H9 (cell line): Measurements from ENCODE around the gene C12orf56. TPM values are rescaled to one million over a fixed set of nuclear protein-coding genes. Genes with fewer than 3 reads are reported as not detected.

Experiments
- DNase-seq: peaks from one replicate; pipeline ENCODE4 v3.0.0-alpha.2; 2017
- H2AFZ ChIP-seq: one replicate; pipeline ENCODE4 v1.6.1; 2013; ENCODE audit warnings: mild to moderate bottlenecking, low read length, control low read depth, moderate library complexity
- H2AK5ac ChIP-seq: 2 replicates; pipeline ENCODE4 v1.6.1; 2013; ENCODE audit warnings: low read length, control low read depth, mixed read lengths; ENCODE audit not compliant: insufficient read length
- H2BK120ac ChIP-seq: one replicate; pipeline ENCODE4 v1.6.1; 2013; ENCODE audit warnings: low read depth, mild to moderate bottlenecking, low read length, control low read depth, inconsistent platforms; ENCODE audit not compliant: poor library complexity, severe bottlenecking
- H2BK12ac ChIP-seq: 2 replicates; pipeline ENCODE4 v1.6.1; 2013; ENCODE audit warnings: low read length, control low read depth, mixed read lengths, low read depth; ENCODE audit not compliant: insufficient read length
- H2BK15ac ChIP-seq: 2 replicates; pipeline ENCODE4 v1.6.1; 2013; ENCODE audit warnings: low read depth, low read length, control low read depth
- H2BK20ac ChIP-seq: one replicate; pipeline ENCODE4 v1.6.1; 2013; ENCODE audit warnings: low read depth, mild to moderate bottlenecking, low read length, control low read depth, inconsistent platforms; ENCODE audit not compliant: poor library complexity, severe bottlenecking
- H2BK5ac ChIP-seq: 2 replicates; pipeline ENCODE4 v1.6.1; 2013; ENCODE audit warnings: low read length, control low read depth, mixed read lengths; ENCODE audit not compliant: insufficient read length
- H3K14ac ChIP-seq: 2 replicates; pipeline ENCODE4 v1.6.1; 2013; ENCODE audit warnings: low read length, control low read depth; ENCODE audit not compliant: insufficient read depth
- H3K18ac ChIP-seq: 2 replicates; pipeline ENCODE4 v1.6.1; 2013; ENCODE audit warnings: low read depth, mild to moderate bottlenecking, mixed read lengths, low read length, control low read depth; ENCODE audit not compliant: insufficient read length
- H3K23ac ChIP-seq: 2 replicates; pipeline ENCODE4 v1.6.1; 2013; ENCODE audit warnings: low read length, control low read depth, mixed read lengths, low read depth; ENCODE audit not compliant: insufficient read length
- H3K23me2 ChIP-seq: 2 replicates; pipeline ENCODE4 v1.6.1; 2013; ENCODE audit warnings: low read depth, mild to moderate bottlenecking, mixed read lengths, low read length, control low read depth; ENCODE audit not compliant: insufficient read length, poor library complexity, severe bottlenecking
- H3K27ac ChIP-seq: 2 replicates; pipeline ENCODE4 v1.5.1; 2013; ENCODE audit warnings: low read length, control low read depth, mixed read lengths, low read depth; ENCODE audit not compliant: insufficient read length
- H3K27me3 ChIP-seq: 2 replicates; pipeline ENCODE4 v1.6.1; 2013; ENCODE audit warnings: low read length, control low read depth, inconsistent platforms; ENCODE audit not compliant: insufficient read depth
- H3K4ac ChIP-seq: 2 replicates; pipeline ENCODE4 v1.6.1; 2013; ENCODE audit warnings: low read depth, mild to moderate bottlenecking, control low read depth, inconsistent platforms, low read length, moderate library complexity
- H3K4me1 ChIP-seq: 2 replicates; pipeline ENCODE4 v1.6.1; 2013; ENCODE audit warnings: low read length, control low read depth, inconsistent platforms; ENCODE audit not compliant: insufficient read depth
- H3K4me2 ChIP-seq: 2 replicates; pipeline ENCODE4 v1.6.1; 2013; ENCODE audit warnings: low read length, control low read depth, mixed read lengths; ENCODE audit not compliant: insufficient read length, insufficient read depth
- H3K56ac ChIP-seq: 2 replicates; pipeline ENCODE4 v1.6.1; 2013; ENCODE audit warnings: low read depth, mild to moderate bottlenecking, mixed read lengths, low read length, control low read depth; ENCODE audit not compliant: insufficient read length
- H3K79me1 ChIP-seq: 2 replicates; pipeline ENCODE4 v1.6.1; 2013; ENCODE audit warnings: low read depth, mild to moderate bottlenecking, moderate library complexity, low read length, control low read depth, inconsistent platforms; ENCODE audit not compliant: insufficient read depth, poor library complexity, severe bottlenecking
- H3K79me2 ChIP-seq: 2 replicates; pipeline ENCODE4 v1.6.1; 2013; ENCODE audit warnings: low read length, control low read depth, inconsistent platforms; ENCODE audit not compliant: insufficient read depth
- H3K9ac ChIP-seq: 2 replicates; pipeline ENCODE4 v1.6.1; 2013; ENCODE audit warnings: low read length, control low read depth, mixed read lengths; ENCODE audit not compliant: insufficient read length; ENCODE audit errors: extremely low read depth
- H3K9me3 ChIP-seq: one replicate; pipeline ENCODE4 v1.6.1; 2013; ENCODE audit warnings: low read depth, low read length, inconsistent platforms; ENCODE audit not compliant: control insufficient read depth
- H3T11ph ChIP-seq: one replicate; pipeline ENCODE4 v1.6.1; 2013; ENCODE audit warnings: mild to moderate bottlenecking, low read length, control low read depth, inconsistent platforms
- H4K20me1 ChIP-seq: one replicate; pipeline ENCODE4 v1.6.1; 2013; ENCODE audit not compliant: control insufficient read depth, insufficient read length, insufficient read depth
- H4K5ac ChIP-seq: 2 replicates; pipeline ENCODE4 v1.6.1; 2013; ENCODE audit warnings: low read depth, mild to moderate bottlenecking, mixed read lengths, low read length, control low read depth; ENCODE audit not compliant: insufficient read length
- H4K8ac ChIP-seq: replicated peaks from 2 replicates; pipeline ENCODE4 v1.6.1; 2013; ENCODE audit warnings: low read length, control low read depth, mixed read lengths, low read depth; ENCODE audit not compliant: insufficient read length
- H4K91ac ChIP-seq: 2 replicates; pipeline ENCODE4 v1.6.1; 2013; ENCODE audit warnings: low read depth, mild to moderate bottlenecking, moderate library complexity, mixed read lengths, low read length, control low read depth; ENCODE audit not compliant: insufficient read length
- H3K27ac Mint-ChIP-seq, 3 experiments: 2 replicates in 2 of 3; 3 replicates in 1 of 3; pipeline ENCODE4 v1.8.0; 2020 to 2021; ENCODE audit warnings: mixed read lengths in 3 of 3, mild to moderate bottlenecking in 1 of 3, moderate library complexity in 1 of 3
- H3K27me3 Mint-ChIP-seq: 2 replicates; pipeline ENCODE4 v1.8.0; 2021; ENCODE audit warnings: low read depth, mild to moderate bottlenecking, moderate library complexity, mixed read lengths
- H3K36me3 Mint-ChIP-seq, 3 experiments: 2 replicates in 2 of 3; 3 replicates in 1 of 3; pipeline ENCODE4 v1.8.0; 2020 to 2021; ENCODE audit warnings: low read depth in 3 of 3, mixed read lengths in 3 of 3; ENCODE audit not compliant: insufficient read depth in 1 of 3
- H3K4me1 Mint-ChIP-seq, 2 experiments: 2 replicates each; pipeline ENCODE4 v1.8.0; 2020; ENCODE audit warnings: mixed read lengths in 2 of 2
- H3K4me3 Mint-ChIP-seq, 2 experiments: 2 replicates in 1 of 2; 3 replicates in 1 of 2; pipeline ENCODE4 v1.8.0; 2020 to 2021; ENCODE audit warnings: mild to moderate bottlenecking in 2 of 2, mixed read lengths in 2 of 2, moderate library complexity in 1 of 2
- H3K9me3 Mint-ChIP-seq, 2 experiments: 2 replicates in 1 of 2; 3 replicates in 1 of 2; pipeline ENCODE4 v1.8.0; 2020; ENCODE audit warnings: mild to moderate bottlenecking in 2 of 2, mixed read lengths in 2 of 2, moderate library complexity in 1 of 2
- WGBS: extraction: QIAGEN DNeasy Blood & Tissue Kit; methylation state at CpG from one replicate; pipeline ENCODE4 v1.1.7; 2013; ENCODE audit warnings: missing lambda C conversion rate, low lambda C conversion rate, mixed read lengths; ENCODE audit not compliant: insufficient read length; ENCODE audit errors: extremely low coverage; 5-methylcytosine and 5-hydroxymethylcytosine counted together
- total RNA-seq: library from RNA; stranded (reverse); gene quantifications from 2 replicates; pipeline ENCODE4 v1.2.1, GENCODE V29; 2021
- TF ChIP-seq, protein P1 (sequence below): fragments of 200-600 bp; sonication (generic); conservative IDR thresholded peaks from 3 replicates; pipeline ENCODE4 v1.8.0; 2021; ENCODE audit warnings: antibody characterized with exemption, mild to moderate bottlenecking

The C12orf56 gene
- total RNA-seq, 1 experiment from 2014 or later, result 2.2 TPM

DNA sequence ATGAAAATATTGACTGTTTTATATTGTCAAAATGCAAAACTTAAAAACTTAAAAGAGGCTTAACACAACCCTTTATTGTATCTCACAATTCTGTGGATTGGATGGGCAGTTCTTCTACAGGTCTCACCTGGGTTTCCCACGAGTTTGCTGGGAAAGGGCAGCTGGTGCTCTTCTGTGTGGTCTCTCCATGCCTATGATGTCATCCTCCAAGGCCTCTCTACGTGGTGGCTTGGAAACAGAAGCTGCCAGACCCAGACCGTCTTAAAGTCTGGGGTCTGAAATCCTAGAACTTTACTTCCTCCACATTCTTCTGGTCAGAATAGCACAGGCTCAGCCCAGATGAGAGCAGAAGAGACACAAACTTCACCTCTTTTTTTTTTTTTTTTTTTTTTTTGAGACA lies 132.0 kb downstream of the C12orf56 start:
- no peak overlapping the region for H2AFZ ChIP-seq
- no peak overlapping the region for H3K4me3 Mint-ChIP-seq
- H3K4me1 Mint-ChIP-seq, result 0 out of 4 replicates have a peak, but pooled peaks cover 0 to 4% of the 10 kb centered on the region in 2 experiments
- no peak overlapping the region for H4K8ac ChIP-seq
- H3K9me3 Mint-ChIP-seq, result no peaks in the 10 kb centered on the region; a peak in 1 of 5 replicates
- no peak overlapping the region for H3K14ac ChIP-seq
- H3K79me2 ChIP-seq, result no peaks in the 10 kb centered on the region
- H3K27me3 Mint-ChIP-seq, result no peaks in the 10 kb centered on the region; the same call in 1 of the 2 replicates
- no peak overlapping the region for H2BK120ac ChIP-seq
- DNase-seq, result no peak
- H2BK20ac ChIP-seq, result no peak overlapping the region
- H2BK12ac ChIP-seq, result no peak overlapping the region
- no peak overlapping the region for H3K4ac ChIP-seq
- WGBS, result no CpG with 5 or more reads among the region's 3 CpGs
- peak overlapping the region in 1 of 3 experiments; percentile 55; a peak in 1 of 7 replicates for H3K27ac Mint-ChIP-seq
- H3K18ac ChIP-seq, result no peak overlapping the region
- H3K9me3 ChIP-seq, result no peaks in the 10 kb centered on the region
- H3K79me1 ChIP-seq, result no peaks in the 10 kb centered on the region
- H3T11ph ChIP-seq, result no peak overlapping the region
- no peaks in the 10 kb centered on the region for H3K27me3 ChIP-seq
- H2AK5ac ChIP-seq, result no peak overlapping the region
- peaks cover 0 to 2% (median 0%) of the 10 kb centered on the region in 3 experiments; a peak in 1 of 7 replicates for H3K36me3 Mint-ChIP-seq
- H2BK15ac ChIP-seq, result no peak overlapping the region
- no peak overlapping the region for H3K4me2 ChIP-seq
- H4K91ac ChIP-seq, result no peak overlapping the region
- no peak overlapping the region for H3K23ac ChIP-seq
- no peak overlapping the region for H3K56ac ChIP-seq
- no peaks in the 10 kb centered on the region for H4K20me1 ChIP-seq
- no peak overlapping the region for H3K27ac ChIP-seq
- no peak overlapping the region for H3K9ac ChIP-seq
- no peak overlapping the region for H4K5ac ChIP-seq
- H3K4me1 ChIP-seq, result no peaks in the 10 kb centered on the region
- H2BK5ac ChIP-seq, result no peak overlapping the region
- TF ChIP-seq, protein P1, sequence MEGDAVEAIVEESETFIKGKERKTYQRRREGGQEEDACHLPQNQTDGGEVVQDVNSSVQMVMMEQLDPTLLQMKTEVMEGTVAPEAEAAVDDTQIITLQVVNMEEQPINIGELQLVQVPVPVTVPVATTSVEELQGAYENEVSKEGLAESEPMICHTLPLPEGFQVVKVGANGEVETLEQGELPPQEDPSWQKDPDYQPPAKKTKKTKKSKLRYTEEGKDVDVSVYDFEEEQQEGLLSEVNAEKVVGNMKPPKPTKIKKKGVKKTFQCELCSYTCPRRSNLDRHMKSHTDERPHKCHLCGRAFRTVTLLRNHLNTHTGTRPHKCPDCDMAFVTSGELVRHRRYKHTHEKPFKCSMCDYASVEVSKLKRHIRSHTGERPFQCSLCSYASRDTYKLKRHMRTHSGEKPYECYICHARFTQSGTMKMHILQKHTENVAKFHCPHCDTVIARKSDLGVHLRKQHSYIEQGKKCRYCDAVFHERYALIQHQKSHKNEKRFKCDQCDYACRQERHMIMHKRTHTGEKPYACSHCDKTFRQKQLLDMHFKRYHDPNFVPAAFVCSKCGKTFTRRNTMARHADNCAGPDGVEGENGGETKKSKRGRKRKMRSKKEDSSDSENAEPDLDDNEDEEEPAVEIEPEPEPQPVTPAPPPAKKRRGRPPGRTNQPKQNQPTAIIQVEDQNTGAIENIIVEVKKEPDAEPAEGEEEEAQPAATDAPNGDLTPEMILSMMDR, result no peak
- H3K23me2 ChIP-seq, result no peaks in the 10 kb centered on the region
